ENCODE measurements around the gene MAPKBP1. TPM values are rescaled to one million over a fixed set of nuclear protein-coding genes. Genes with fewer than 3 reads are reported as not detected.

The MAPKBP1 gene
- total and polyA plus RNA-seq, 2 of the 8 experiments (the other 6 are each of a cell fraction or from before 2014, with no cell fraction given) = 4.3 to 11.3 TPM

GRCh38 chr15:41801185-41801584 lies 26.9 kb downstream of the MAPKBP1 start (continued):
- TF ChIP-seq, protein P1, sequence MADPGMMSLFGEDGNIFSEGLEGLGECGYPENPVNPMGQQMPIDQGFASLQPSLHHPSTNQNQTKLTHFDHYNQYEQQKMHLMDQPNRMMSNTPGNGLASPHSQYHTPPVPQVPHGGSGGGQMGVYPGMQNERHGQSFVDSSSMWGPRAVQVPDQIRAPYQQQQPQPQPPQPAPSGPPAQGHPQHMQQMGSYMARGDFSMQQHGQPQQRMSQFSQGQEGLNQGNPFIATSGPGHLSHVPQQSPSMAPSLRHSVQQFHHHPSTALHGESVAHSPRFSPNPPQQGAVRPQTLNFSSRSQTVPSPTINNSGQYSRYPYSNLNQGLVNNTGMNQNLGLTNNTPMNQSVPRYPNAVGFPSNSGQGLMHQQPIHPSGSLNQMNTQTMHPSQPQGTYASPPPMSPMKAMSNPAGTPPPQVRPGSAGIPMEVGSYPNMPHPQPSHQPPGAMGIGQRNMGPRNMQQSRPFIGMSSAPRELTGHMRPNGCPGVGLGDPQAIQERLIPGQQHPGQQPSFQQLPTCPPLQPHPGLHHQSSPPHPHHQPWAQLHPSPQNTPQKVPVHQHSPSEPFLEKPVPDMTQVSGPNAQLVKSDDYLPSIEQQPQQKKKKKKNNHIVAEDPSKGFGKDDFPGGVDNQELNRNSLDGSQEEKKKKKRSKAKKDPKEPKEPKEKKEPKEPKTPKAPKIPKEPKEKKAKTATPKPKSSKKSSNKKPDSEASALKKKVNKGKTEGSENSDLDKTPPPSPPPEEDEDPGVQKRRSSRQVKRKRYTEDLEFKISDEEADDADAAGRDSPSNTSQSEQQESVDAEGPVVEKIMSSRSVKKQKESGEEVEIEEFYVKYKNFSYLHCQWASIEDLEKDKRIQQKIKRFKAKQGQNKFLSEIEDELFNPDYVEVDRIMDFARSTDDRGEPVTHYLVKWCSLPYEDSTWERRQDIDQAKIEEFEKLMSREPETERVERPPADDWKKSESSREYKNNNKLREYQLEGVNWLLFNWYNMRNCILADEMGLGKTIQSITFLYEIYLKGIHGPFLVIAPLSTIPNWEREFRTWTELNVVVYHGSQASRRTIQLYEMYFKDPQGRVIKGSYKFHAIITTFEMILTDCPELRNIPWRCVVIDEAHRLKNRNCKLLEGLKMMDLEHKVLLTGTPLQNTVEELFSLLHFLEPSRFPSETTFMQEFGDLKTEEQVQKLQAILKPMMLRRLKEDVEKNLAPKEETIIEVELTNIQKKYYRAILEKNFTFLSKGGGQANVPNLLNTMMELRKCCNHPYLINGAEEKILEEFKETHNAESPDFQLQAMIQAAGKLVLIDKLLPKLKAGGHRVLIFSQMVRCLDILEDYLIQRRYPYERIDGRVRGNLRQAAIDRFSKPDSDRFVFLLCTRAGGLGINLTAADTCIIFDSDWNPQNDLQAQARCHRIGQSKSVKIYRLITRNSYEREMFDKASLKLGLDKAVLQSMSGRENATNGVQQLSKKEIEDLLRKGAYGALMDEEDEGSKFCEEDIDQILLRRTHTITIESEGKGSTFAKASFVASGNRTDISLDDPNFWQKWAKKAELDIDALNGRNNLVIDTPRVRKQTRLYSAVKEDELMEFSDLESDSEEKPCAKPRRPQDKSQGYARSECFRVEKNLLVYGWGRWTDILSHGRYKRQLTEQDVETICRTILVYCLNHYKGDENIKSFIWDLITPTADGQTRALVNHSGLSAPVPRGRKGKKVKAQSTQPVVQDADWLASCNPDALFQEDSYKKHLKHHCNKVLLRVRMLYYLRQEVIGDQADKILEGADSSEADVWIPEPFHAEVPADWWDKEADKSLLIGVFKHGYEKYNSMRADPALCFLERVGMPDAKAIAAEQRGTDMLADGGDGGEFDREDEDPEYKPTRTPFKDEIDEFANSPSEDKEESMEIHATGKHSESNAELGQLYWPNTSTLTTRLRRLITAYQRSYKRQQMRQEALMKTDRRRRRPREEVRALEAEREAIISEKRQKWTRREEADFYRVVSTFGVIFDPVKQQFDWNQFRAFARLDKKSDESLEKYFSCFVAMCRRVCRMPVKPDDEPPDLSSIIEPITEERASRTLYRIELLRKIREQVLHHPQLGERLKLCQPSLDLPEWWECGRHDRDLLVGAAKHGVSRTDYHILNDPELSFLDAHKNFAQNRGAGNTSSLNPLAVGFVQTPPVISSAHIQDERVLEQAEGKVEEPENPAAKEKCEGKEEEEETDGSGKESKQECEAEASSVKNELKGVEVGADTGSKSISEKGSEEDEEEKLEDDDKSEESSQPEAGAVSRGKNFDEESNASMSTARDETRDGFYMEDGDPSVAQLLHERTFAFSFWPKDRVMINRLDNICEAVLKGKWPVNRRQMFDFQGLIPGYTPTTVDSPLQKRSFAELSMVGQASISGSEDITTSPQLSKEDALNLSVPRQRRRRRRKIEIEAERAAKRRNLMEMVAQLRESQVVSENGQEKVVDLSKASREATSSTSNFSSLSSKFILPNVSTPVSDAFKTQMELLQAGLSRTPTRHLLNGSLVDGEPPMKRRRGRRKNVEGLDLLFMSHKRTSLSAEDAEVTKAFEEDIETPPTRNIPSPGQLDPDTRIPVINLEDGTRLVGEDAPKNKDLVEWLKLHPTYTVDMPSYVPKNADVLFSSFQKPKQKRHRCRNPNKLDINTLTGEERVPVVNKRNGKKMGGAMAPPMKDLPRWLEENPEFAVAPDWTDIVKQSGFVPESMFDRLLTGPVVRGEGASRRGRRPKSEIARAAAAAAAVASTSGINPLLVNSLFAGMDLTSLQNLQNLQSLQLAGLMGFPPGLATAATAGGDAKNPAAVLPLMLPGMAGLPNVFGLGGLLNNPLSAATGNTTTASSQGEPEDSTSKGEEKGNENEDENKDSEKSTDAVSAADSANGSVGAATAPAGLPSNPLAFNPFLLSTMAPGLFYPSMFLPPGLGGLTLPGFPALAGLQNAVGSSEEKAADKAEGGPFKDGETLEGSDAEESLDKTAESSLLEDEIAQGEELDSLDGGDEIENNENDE (IDR thresholded peaks at IDR 0.05; ENCODE audit: insufficient replicate concordance, low read length) = no peak
- TF ChIP-seq ASH2L (IDR thresholded peaks at IDR 0.05; ENCODE audit: low read length) (no peak), TCF12 (IDR thresholded peaks at IDR 0.05; ENCODE audit: low read depth, low read length) (no peak), POLR2A (IDR thresholded peaks at IDR 0.05; ENCODE audit: control extremely low read depth in 1 of 2, low read depth in 2 of 2, low read length in 2 of 2) (no peak), POU5F1 (IDR thresholded peaks at IDR 0.05; ENCODE audit: low read depth, low read length) (no peak), TEAD4 (IDR thresholded peaks at IDR 0.05; ENCODE audit: low read depth, low read length) (no peak), JUND (IDR thresholded peaks at IDR 0.05; ENCODE audit: low read length) (no peak), EP300 (IDR thresholded peaks at IDR 0.05; ENCODE audit: borderline replicate concordance in 1 of 2, low read depth in 2 of 2, low read length in 2 of 2) (no peak), RBBP5 (IDR thresholded peaks at IDR 0.05; ENCODE audit: borderline replicate concordance, low read depth, low read length) (no peak), BCL11A (IDR thresholded peaks at IDR 0.05; ENCODE audit: low read depth in 2 of 2, low read length in 2 of 2) (no peak), USF2 (IDR thresholded peaks at IDR 0.05; ENCODE audit: low read length) (no peak)

Measured in H1 (cell line).